Activated CD8-positive, alpha-beta memory T cell treated with anti-CD3 and anti-CD28 coated beads for 24 hours (primary cell): ENCODE data around the gene STK10.

Experiments
- DNase-seq: peaks from one replicate; pipeline ENCODE4 v3.0.0-alpha.2; 2020

Gene STK10

GRCh38 chr5:172004824-172005237 is 183.2 kb downstream of the STK10 start:
- DNase-seq, result no peak

- no peak for DNase-seq
Observed at GRCh38 chr5:172003746-172004145, 184.3 kb downstream of the STK10 start.

DNA sequence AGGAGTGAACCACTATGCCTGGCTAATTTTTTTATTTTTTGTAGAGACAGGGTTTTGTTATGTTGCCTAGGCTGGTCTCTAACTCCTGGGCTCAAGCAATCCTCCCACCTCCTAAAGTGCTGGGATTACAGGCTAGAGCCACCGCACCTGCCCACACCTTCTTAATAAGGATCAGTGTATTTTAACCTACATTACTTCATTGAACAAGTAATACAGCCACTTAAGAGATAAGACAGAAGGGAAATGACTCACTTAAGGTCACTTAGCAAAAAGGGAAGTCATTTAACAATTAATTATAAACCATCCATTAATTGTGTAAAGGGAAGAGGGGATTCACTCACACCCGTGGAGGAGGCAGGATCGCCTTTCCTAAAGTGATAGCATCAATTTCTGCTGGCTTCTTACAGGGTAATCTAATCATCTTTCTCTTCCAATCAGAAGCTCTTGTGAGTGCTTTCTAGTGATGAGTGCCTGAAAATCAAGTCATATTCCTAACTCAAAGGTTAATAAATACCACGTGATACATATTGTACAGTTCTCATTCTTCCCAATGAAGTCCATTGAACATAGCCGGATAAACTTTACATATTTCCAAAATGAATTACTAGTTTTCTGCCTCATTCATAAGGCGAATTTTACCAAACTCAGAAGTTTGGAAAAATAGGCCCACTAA is 185.0 kb downstream of the STK10 start:
- DNase-seq, result no peak

- no peak for DNase-seq
Observed at GRCh38 chr5:172002310-172002709, 185.7 kb downstream of the STK10 start.

DNA sequence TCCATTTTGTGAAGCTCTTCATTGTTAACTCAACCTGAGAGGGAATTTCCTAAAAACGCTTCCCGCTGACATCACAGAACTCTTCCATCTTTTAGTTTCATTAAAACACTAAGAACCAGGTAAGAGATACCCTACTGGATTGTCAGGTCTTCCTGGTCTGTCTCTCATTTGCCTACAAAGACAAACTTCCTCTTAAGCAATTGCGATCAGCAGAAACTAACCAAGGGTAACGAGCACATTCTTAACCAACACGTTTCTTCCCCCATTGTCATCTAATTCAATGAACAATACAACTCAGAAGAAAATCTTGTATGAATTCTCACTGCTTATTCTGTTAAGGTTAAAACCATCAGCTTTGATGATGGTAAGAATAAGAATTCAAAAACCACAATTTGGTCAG is 188.1 kb downstream of the STK10 start:
- no peak for DNase-seq

DNA sequence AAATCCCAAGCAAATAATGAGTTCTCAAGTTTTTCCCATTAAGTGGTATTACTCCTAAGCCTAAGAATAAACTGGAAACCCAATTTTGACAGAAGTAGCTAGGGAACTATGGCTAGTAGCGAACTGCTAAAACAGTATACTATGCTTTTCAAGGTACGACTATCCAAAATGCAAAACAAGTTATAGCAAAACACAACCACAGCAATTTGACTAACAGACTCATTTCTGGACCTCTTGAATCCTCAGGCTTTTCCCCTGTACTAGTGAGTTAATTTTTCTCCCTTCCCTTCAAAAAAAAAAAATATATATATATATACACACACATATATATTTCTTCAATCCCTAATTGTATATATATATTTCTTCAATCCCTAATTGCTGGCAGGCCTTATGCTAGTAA is 188.9 kb downstream of the STK10 start:
- no peak for DNase-seq

DNA sequence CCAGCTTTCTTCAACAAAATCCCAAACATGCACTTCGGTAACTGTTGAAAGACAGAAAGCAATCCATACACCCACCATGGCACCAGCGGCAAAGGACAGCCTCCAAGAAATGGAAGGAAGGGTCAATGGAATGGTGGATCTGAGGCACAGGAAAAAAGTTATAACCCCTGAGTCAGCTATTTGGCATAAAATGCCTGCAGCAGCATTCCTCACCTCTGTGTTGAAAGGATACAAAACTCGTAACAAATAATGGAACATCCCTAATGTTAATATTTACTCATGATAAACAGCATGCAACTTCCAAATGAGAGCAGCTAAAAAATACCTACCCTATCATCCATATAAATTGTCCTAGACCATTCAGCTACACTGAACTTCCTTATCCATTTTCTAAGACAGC is 191.0 kb downstream of the STK10 start:
- no peak for DNase-seq

DNA sequence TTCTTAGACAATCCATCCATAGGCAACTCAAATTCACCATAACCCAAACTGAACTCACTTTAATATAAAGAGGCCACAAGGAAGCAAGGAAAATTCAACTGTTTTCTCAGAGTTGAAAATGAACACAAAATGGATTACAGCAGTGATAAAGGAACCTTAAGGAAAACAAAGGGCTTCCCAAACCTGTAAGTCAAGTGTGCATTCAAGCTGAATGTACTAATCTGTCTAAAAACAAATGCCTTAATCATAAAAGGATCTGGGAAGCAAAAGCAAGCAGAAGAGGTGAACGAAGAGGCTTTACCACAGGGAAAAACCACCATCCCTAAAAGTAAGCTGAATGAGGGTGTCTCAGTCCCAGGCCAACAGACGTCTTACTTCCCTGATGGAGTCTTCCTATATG is 195.2 kb downstream of the STK10 start:
- no peak for DNase-seq

- no peak for DNase-seq
Observed at GRCh38 chr5:171992305-171992704, 195.7 kb downstream of the STK10 start.
